Colonic mucosa (tissue), 4 donors: Measurements from ENCODE around the gene RNF186. TPM values are rescaled to one million over a fixed set of nuclear protein-coding genes. Genes with fewer than 3 reads are reported as not detected.

Experiments used
- DNase-seq: peaks from one replicate; pipeline ENCODE4 v3.0.0-alpha.2; 2020
- H3K27ac ChIP-seq: fragments of 200-600 bp; one replicate; pipeline ENCODE4 v1.8.0; 2021
- H3K27me3 ChIP-seq: fragments of 200-600 bp; one replicate; pipeline ENCODE4 v1.8.0; 2021
- H3K36me3 ChIP-seq: fragments of 200-600 bp; one replicate; pipeline ENCODE4 v1.8.0; 2021
- H3K4me1 ChIP-seq: fragments of 200-600 bp; one replicate; pipeline ENCODE4 v1.8.0; 2021; ENCODE audit warnings: mild to moderate bottlenecking
- H3K4me3 ChIP-seq: fragments of 200-600 bp; one replicate; pipeline ENCODE4 v1.8.0; 2021
- H3K9ac ChIP-seq, 2 donors: one replicate each; pipeline ENCODE4 v1.7.0; 2013; ENCODE audit warnings: control low read depth in 2 of 2, low read depth in 2 of 2, low read length in 2 of 2
- H3K9me3 ChIP-seq: fragments of 200-600 bp; one replicate; pipeline ENCODE4 v1.8.0; 2021
- CTCF ChIP-seq: fragments of 200-600 bp; IDR thresholded peaks from one replicate; pipeline ENCODE4 v1.8.0; 2022; ENCODE audit warnings: antibody characterized with exemption, mild to moderate bottlenecking
- intact Hi-C: fragments of 100-400 bp; cut with DNase I; formaldehyde crosslinking; loops from one replicate; pipeline ENCODE4 v1.14.1; 2022
- total RNA-seq, 2 donors: library from RNA; stranded (reverse); fragmentation: NEBNext Ultra II Directional in 1 of 2; extraction: Animal tissue kit (Norgen Biotek cat#: 25700) in 1 of 2; gene quantifications; one replicate each; pipeline ENCODE4 v1.2.1, GENCODE V29; 2021
- donor health status: healthy.
- donor health status: DM: no; HTN: no; CAD: no.
- donor health status: DM: no; HTN: no; CAD: no.

Gene RNF186
- total RNA-seq, 2 donors from 2014 or later: 43.0 to 71.4 TPM

- H3K36me3 ChIP-seq: peaks cover 7% of the 10 kb centered on the region
- H3K9ac ChIP-seq: no peak overlapping the region
- no peaks in the 10 kb centered on the region for H3K9me3 ChIP-seq
- no peak overlapping the region for H3K27ac ChIP-seq
- intact Hi-C loops: no loop called here
- H3K27me3 ChIP-seq: no peaks in the 10 kb centered on the region
- no peak for DNase-seq
- H3K4me1 ChIP-seq: no peaks in the 10 kb centered on the region
- no peak overlapping the region for H3K4me3 ChIP-seq
- no peak for TF ChIP-seq CTCF
Measured at GRCh38 chr1:19786988-19787423, 28.1 kb downstream of the RNF186 start.

GRCh38 chr1:19785660-19786059 is 29.4 kb downstream of the RNF186 start:
- intact Hi-C loops: no loop called here

GRCh38 chr1:19780267-19780877 is 34.7 kb downstream of the RNF186 start:
- intact Hi-C loops: no loop called here
- Histone ChIP-seq H3K4me1 (no peaks in the 10 kb centered on the region), H3K9ac (no peak overlapping the region), H3K4me3 (no peak overlapping the region), H3K9me3 (no peaks in the 10 kb centered on the region), H3K27ac (no peak overlapping the region), H3K27me3 (no peaks in the 10 kb centered on the region), H3K36me3 (peaks cover 5% of the 10 kb centered on the region)
- DNase-seq: no peak
- no peak for TF ChIP-seq CTCF

More at GRCh38 chr1:19785660-19786059, 29.4 kb downstream of the RNF186 start:
- TF ChIP-seq CTCF: no peak
- Histone ChIP-seq H3K36me3 (peaks cover 4% of the 10 kb centered on the region), H3K27ac (no peak overlapping the region), H3K27me3 (no peaks in the 10 kb centered on the region), H3K9ac (no peak overlapping the region), H3K4me3 (no peak overlapping the region), H3K9me3 (no peaks in the 10 kb centered on the region), H3K4me1 (no peaks in the 10 kb centered on the region)
- no peak for DNase-seq

- Histone ChIP-seq H3K4me3 (no peak overlapping the region), H3K9me3 (no peaks in the 10 kb centered on the region), H3K4me1 (no peaks in the 10 kb centered on the region), H3K9ac (no peak overlapping the region), H3K27ac (no peak overlapping the region), H3K36me3 (peaks cover 5% of the 10 kb centered on the region), H3K27me3 (no peaks in the 10 kb centered on the region)
- intact Hi-C loops: no loop called here
- TF ChIP-seq CTCF: no peak
- no peak for DNase-seq
Measured at GRCh38 chr1:19776933-19777332, 38.1 kb downstream of the RNF186 start.

- Histone ChIP-seq H3K27ac (no peak overlapping the region), H3K9ac (no peak overlapping the region), H3K27me3 (no peaks in the 10 kb centered on the region), H3K36me3 (peaks cover 5% of the 10 kb centered on the region), H3K4me1 (no peaks in the 10 kb centered on the region), H3K4me3 (no peak overlapping the region), H3K9me3 (no peaks in the 10 kb centered on the region)
- no peak for TF ChIP-seq CTCF
- intact Hi-C loops: no loop called here
- no peak for DNase-seq
Measured at GRCh38 chr1:19776287-19776686, 38.8 kb downstream of the RNF186 start.
